HG02610 (cell line): ENCODE data around the gene PLEKHA4.
A peak's percentile ranks its signal among the peaks of the same experiment; 100 is the strongest.
"Not testable (repeated sequence)": the region's sequence is repeated elsewhere in the genome, so short reads cannot be mapped to it uniquely, and the experiment has no call there.

Source experiments
- ATAC-seq: cut with Tn5 transposase; IDR thresholded peaks from one replicate; pipeline ENCODE4 v1.9.1; 2021; ENCODE audit warnings: mild to moderate bottlenecking, moderate library complexity; ENCODE audit not compliant: unreplicated experiment

Gene PLEKHA4

DNA sequence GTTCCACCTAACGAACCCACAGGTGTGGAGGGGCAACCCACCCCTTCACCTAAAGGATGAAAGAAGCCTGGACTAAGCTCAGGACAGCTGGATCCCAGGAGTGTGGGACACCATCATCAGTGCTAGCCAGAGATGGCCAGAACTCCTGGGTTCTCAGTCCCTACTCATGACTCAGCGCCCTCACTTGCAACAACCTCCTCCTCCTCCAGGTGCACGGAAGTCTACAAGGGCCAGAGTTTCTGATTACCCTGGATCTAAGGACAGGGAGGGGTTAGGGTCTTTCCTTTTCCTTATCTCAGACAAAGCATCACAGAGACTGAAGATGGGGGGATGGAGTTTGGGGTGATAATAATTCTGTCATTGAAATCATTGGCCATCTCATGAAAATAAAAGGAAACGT is 22.1 kb upstream of the PLEKHA4 start:
- ATAC-seq, result no peak

DNA sequence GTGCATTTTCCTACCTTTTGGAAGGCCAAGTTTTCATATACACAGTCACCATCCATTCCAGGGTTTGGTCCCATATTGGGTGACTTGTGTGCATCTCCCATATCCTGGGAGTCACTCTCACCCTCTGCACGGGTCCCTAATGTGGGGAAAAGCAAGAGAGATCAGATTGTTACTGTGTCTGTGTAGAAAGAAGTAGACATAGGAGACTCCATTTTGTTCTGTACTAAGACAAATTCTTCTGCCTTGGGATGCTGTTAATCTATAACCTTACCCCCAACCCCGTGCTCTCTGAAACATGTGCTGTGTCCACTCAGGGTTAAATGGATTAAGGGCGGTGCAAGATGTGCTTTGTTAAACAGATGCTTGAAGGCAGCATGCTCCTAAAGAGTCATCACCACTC is 21.1 kb upstream of the PLEKHA4 start:
- not testable (repeated sequence) for ATAC-seq

DNA sequence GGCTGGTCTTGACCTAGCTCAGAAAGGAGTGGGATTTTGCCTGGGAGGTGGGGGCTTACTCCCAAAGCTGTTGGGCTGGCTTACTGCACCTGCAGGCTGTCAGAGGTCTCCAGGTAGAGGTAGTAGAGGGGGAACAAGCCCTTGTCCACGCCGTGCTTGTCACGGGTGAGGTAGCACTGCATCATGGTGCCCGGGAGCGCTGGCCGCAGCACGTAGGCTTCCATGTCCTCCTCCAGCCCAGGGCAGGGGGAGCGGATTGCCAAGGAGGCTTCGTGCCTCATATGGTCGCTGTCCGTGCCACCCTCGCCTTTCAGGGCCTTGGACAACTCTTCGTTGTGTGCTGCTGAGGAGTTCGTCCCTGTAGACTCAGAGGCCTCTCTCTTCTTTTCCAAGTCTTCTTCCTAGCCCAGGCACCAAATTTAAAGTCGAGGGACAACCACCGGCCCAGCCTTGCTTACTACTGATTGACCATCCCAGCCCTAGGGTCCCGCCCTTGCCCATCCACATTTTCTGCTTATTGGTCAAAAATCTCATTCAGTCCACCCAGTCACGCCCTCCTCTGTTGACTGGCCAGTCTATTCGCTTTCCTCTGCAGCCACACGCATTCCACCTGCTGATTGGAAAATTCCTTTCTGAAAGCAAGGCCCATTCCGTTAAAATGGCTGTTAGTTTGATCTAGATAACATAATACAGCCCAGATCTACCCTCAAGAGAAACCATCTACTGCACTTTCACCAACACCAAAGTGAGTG is 19.6 kb upstream of the PLEKHA4 start:
- ATAC-seq, result no peak

DNA sequence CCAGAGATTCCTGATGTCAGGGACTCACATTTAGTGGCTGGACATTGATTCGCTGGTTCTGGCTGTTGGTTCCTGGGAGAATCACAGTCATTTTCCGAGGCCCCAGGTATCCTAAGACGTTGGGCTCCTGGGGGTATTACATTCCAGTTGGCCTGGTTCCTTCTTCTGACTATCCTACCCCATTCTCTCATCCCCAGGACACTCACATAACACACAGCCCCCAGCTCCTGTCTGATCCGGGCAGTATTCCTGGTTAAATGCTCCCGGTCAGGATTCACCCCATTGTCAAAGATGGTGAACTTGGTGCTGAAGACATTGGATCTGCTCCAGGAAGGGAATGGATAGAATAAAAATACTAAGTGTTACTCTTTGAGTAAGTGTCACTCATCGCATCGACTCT is 15.3 kb upstream of the PLEKHA4 start:
- no peak for ATAC-seq

DNA sequence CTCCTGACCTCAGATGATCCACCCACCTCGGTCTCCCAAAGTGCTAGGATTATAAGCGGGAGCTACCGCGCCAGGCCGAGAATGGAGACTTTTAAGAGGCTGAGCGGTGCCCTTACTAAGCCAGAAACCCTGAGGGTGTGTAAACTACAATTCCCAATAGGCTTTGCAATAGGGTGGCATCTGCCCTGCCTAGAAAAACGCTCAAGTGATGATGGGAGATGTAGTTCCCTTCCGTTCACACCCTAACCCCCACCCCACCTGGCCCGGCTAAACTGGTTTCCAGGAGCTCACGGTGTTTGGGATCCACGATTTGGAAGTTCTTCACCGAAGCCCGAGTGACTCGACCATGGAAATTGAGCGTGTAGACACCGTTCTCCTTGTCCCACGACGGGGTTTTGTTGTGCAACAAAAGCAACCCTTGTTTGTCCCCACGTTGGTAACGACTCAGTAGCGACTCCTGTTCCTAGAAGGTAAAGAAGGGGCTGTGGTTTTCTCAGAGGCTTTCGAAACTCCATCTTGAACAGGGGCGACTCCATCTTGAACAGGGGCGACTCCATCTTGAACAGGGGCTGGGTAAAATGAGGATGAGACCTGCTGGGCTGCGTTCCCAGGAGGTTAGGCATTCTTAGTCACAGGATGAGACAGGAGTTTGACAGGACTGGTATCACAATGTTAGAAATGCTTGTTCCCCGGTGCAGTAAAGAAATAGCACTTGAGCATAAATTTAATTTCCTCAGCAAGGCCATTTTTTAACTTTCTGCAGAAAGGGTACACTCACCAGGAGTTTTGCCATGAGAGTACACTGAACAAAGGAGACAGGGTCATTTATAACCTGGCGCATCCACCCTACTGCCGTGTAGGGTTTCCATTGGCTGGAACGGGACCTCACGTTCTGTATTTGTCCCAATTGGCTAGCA is 13.6 kb upstream of the PLEKHA4 start:
- ATAC-seq, result no peak

DNA sequence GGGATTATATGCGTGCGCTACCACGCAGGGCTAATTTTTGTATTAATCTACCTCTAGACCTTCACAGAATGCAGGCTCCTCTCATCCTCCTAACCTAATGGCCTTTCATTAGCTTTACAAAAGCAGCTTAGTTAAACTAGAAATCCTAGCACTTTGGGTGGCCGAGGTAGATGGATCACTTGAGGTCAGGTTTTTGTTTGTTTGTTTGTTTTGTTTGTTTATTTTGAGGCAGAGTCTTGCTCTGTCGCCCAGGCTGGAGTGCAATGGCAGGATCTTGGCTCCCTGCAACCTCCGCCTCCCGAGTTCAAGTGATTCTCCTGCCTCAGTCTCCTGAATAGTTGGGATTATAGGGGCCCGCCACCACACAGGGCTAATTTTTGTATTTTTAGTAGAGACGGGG is 11.3 kb upstream of the PLEKHA4 start:
- ATAC-seq, result not testable (repeated sequence)

DNA sequence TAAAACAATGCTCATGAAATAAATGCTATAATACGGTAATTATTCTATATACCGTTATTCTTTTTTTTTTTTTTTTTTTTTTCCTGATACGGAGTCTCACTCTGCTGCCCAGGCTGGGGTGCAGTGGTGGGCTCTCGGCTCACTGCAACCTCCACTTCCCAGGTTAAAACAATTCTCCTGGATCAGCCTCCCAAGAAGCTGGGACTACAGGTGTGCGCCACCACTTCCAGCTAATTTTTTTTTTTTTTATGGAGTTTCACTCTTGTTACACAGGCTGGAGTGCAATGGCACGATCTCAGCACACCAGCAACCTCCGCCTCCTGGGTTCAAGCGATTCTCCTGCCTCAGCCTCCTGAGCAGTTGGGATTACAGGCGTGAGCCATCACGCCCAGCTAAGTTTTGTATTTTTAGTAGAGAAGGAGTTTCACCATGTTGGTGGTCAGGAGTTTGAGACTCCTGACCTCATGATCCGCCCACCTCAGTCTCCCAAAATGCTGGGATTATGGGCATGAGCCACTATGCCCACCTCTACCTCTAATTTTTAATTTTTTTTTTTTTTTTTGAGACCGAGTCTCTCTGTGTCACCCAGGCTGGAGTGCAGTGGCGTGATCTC is 10.7 kb upstream of the PLEKHA4 start:
- no peak for ATAC-seq

DNA sequence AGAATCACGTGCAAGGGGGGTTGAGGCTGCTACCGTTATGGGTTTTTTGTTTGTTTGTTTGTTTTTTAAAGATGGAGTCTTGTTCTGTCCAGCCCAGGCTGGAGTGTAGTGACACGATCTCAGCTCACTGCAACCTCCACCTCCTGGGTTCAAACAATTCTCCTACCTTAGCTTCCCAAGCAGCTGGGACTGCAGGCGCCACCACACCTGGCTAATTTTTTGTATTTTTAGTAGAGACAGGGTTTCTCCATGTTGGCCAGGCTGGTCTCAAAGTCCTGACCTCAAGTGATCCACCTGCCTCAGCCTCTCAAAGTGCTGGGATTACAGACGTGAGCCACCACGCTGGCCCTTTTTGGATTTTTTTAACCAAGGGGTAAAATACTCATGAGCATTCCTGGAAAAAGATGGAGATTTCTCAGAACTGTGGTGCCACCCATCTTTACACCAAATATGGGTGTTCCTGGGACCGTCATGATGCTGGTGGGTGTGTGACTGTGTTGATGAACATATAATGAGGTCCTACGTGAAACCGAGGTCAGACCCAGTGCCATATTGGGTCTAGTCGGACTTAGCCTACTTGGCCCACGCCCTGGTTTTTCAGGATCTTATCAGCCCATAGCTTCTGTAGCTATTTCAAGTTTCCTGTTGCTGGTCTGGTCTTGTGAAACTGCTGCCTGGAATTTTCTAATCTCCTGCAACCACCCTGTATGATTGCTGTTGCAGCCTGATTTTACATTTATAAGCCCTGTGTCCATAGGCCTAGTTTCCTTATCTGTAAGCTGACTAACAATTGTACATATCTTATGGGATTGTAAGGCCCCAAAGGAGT is 10.0 kb upstream of the PLEKHA4 start:
- no peak for ATAC-seq

DNA sequence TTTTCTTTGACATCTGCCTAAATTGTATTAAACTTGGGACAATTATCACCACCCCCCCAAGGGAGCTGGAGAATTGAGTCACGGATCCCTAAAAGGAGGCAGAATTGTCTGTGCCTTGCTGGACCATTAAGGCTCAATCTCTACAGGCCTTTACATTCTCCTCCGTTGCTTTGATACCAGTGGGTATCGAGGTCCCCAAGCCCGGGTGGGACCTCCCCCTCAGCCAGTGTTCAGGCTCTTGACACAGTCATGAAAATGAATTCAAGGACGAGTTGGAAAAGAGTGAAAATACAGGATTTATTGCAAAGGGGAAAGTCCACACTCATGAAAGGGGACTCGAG is 9.4 kb upstream of the PLEKHA4 start:
- ATAC-seq, result no peak

DNA sequence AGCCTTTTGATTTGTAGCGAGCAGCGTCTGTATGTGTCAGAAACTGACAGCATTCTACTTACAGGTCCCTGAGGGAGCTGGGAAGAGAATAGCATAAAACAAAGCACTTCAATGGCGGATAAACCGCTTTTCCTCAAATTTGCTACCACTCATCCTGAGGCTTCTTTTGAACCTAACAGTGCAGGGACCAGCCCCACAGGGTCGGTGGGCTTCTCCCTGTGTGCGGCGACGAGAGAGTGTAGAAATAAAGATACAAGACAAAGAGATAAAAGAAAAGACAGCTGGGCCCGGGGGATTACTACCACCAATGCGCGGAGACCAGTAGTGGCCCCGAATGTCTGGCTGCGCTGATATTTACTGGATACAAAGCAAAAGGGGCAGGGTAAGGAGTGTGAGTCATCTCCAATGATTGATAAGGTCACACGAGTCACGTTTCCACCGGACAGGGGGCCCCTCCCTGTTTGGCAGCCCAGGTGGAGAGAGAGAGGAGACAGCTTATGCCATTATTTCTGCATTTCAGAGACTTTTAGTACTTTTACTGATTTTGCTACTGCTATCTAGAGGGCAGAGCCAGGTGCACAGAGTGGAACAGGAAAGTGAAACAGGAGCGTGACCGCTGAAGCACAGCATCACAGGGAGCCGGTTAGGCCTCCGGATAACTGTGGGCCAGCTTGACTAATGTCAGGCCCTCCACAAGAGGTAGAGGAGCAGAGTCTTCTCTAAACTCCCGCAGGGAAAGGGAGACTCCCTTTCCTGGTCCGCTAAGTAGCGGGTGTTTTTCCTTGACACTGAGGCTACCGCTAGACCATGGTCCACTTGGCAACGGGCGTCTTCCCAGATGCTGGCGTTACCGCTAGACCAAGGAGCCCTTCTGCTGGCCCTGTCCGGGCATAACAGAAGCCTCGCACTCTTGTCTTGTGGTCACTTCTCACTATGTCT is 7.9 kb upstream of the PLEKHA4 start:
- ATAC-seq, result not testable (repeated sequence)

DNA sequence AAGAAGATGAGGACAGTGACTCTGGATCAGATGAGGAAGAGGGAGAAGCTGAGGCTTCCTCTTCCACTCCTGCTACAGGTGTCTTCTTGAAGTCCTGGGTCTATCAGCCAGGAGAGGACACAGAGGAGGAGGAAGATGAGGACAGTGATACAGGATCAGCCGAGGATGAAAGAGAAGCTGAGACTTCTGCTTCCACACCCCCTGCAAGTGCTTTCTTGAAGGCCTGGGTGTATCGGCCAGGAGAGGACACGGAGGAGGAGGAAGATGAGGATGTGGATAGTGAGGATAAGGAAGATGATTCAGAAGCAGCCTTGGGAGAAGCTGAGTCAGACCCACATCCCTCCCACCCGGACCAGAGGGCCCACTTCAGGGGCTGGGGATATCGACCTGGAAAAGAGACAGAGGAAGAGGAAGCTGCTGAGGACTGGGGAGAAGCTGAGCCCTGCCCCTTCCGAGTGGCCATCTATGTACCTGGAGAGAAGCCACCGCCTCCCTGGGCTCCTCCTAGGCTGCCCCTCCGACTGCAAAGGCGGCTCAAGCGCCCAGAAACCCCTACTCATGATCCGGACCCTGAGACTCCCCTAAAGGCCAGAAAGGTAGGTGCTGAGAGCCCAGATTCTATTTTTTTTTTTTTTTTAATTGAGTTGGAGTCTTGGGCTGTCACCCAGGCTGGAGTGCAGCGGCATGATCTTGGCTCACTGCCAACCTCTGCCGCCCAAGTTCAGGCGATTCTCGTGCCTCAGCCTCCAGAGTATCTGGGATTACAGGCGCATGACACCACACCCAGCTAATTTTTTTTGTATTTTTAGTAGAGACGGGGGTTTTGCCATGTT is 6.1 kb upstream of the PLEKHA4 start:
- ATAC-seq, result no peak

DNA sequence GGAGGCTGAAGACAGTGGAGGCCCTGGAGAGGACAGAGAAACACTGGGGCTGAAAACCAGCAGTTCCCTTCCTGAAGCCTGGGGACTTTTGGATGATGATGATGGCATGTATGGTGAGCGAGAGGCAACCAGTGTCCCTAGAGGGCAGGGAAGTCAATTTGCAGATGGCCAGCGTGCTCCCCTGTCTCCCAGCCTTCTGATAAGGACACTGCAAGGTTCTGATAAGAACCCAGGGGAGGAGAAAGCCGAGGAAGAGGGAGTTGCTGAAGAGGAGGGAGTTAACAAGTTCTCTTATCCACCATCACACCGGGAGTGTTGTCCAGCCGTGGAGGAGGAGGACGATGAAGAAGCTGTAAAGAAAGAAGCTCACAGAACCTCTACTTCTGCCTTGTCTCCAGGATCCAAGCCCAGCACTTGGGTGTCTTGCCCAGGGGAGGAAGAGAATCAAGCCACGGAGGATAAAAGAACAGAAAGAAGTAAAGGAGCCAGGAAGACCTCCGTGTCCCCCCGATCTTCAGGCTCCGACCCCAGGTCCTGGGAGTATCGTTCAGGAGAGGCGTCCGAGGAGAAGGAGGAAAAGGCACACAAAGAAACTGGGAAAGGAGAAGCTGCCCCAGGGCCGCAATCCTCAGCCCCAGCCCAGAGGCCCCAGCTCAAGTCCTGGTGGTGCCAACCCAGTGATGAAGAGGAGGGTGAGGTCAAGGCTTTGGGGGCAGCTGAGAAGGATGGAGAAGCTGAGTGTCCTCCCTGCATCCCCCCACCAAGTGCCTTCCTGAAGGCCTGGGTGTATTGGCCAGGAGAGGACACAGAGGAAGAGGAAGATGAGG is 5.3 kb upstream of the PLEKHA4 start:
- no peak for ATAC-seq

DNA sequence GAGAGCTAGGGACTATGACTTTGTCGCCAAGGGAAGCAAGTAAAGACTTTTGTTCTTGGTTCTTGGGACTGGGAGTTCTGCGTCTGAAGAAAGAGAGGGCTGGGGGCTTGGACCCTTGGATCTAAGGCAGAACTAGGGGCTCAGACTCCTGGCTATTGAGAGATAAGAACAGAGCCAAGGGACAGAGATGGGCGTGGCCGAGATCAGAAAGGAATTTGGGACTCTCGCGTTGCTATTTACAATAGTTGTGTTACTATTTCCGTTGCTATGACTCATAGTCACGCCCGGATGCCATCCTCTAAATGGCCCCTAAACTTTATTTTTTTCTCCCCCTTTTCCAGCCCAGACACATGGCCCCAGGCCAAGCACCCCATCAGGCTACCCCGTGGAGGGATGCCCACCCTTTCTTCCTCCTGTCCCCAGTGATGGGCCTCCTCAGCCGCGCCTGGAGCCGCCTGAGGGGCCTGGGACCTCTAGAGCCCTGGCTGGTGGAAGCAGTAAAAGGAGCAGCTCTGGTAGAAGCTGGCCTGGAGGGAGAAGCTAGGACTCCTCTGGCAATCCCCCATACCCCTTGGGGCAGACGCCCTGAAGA is 4.6 kb upstream of the PLEKHA4 start:
- ATAC-seq, result peak; percentile 20

DNA sequence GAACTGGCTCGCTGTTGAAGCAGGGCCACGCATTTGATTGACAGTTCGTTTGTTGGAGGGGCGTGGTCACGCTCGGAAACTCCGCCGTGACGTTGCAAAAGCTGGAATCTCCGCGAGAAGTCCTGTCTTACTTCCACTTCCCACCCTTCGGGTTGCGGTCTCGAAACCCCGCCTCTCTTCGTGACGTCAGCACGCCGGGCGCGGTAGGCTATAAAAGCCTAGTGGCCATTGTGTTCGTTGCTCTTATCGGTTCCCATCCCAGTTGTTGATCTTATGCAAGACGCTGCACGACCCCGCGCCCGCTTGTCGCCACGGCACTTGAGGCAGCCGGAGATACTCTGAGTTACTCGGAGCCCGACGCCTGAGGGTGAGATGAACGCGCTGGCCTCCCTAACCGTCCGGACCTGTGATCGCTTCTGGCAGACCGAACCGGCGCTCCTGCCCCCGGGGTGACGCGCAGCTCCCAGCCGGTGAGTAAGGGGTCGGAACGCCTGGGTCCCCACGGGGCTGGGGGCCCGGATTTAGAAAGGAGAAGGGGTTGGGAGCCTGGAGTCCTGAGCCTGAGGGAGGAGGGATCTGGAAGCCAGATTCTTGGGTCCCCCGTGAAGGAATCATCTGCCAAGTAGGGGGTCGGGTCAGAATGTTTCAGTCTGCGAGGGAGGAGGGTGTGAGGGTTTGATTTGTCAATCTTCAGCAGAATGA is 3.9 kb upstream of the PLEKHA4 start, which contains the start of gene PPP1R15A:
PPP1R15A (plus strand) TSS at position 240 of the 702 bp plus-strand sequence. CDS start 813 bp downstream, outside the sequence.
- peak; percentile 42 for ATAC-seq

DNA sequence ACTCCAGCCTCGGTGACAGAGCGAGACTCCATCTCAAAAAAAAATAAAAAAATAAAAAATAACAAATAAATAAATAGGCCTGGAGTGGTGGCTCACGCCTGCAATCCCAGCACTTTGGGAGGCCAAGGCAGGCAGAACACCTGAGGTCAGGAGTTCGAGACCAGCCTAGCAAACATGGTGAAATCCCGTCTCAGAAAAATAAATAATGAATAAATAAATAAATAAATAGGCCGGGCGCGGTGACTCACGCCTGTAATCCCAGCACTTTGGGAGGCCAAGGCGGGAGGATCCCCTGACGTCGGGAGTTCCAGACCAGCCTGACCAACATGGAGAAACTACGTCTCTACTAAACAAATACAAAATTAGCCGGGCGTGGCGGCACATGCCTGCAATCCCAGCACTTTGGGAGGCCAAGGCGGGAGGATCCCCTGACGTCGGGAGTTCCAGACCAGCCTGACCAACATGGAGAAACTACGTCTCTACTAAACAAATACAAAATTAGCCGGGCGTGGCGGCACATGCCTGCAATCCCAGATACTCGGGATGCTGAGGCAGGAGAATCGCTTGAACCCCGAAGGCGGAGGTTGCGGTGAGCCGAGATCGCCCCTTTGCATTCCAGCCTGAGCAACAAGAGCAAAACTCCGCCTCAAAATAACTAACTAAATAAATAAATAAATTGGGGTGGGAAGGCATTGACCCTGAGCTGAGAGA is 3.2 kb upstream of the PLEKHA4 start:
- not testable (repeated sequence) for ATAC-seq

DNA sequence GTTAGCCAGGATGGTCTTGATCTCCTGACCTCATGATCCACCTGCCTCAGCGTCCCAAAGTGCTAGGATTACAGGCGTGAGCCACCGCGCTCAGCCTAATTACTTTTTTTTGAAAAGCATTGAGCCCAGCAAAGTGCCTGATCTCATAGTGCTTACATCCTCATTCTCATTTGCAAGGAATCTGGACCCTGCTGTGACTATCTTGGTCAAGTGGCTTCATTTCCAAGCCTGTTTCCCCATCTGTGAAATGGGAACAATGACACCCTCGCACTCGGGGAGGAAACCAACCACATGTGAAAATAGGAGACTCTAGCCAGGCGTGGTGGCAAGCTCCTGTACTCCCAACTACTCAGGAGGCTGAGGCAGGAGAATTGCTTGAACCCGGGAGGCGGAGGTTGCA is 1.6 kb upstream of the PLEKHA4 start:
- ATAC-seq, result no peak
